HG03571 (cell line): ENCODE results near the gene RAD51C.
"Not testable (repeated sequence)": the region's sequence is repeated elsewhere in the genome, so short reads cannot be mapped to it uniquely, and the experiment has no call there.

ENCODE experiments used
- ATAC-seq: cut with Tn5 transposase; IDR thresholded peaks from one replicate; pipeline ENCODE4 v1.9.1; 2021; ENCODE audit not compliant: unreplicated experiment

Gene RAD51C

DNA sequence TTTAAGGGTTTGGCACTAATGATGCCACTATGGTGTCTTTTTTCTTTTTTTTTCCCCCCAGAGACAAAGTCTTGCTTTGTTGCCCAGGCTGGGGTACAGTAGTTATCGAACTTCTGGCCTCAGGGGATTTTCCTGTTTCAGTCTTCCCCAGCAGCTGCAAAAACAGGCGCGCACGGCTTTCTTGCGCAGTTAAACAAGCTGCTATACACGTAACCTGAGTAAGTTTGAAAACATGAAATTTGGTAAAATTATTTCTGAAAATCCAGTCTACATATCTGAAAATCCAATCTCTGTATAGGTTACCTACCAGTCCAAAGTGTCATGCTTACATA, 12.4 kb upstream of the RAD51C start:
- no peak for ATAC-seq

- no peak for ATAC-seq
Measured at GRCh38 chr17:58684003-58684402, 8.4 kb upstream of the RAD51C start.

- not testable (repeated sequence) for ATAC-seq
Measured at GRCh38 chr17:58684462-58684861, 7.9 kb upstream of the RAD51C start.

- ATAC-seq = no peak
Measured at GRCh38 chr17:58686980-58687379, 5.4 kb upstream of the RAD51C start.

DNA sequence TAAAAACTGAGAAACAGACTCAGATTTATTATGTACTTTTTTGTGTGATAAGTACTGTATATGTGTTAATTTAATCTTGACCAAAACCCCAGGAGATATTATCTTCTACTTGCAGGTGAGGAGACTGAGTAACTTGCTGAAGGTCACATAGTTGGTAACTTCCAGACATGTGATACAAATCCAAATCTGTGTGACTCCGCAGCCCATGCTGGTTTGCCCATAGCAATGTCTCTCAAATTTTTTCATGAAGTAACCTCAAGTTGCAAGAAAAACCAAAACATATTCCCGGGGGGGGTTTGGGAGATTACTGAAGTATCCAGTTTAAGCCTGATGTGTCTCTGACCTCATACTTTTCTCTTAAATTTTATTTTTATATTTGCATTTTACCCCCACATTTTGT, 3.9 kb upstream of the RAD51C start:
- ATAC-seq = no peak

GRCh38 chr17:58690033-58690432, 2.4 kb upstream of the RAD51C start:
- not testable (repeated sequence) for ATAC-seq

GRCh38 chr17:58691701-58692238, 632 bp upstream of the RAD51C start, which contains the start of gene TEX14:
TSS of gene TEX14 (minus strand) at chr17:58692045. CDS start at chr17:58652001, 40,044 bp downstream.
- no peak for ATAC-seq

- ATAC-seq = no peak
Measured at GRCh38 chr17:58693208-58693607, 806 bp downstream of the RAD51C start.

DNA sequence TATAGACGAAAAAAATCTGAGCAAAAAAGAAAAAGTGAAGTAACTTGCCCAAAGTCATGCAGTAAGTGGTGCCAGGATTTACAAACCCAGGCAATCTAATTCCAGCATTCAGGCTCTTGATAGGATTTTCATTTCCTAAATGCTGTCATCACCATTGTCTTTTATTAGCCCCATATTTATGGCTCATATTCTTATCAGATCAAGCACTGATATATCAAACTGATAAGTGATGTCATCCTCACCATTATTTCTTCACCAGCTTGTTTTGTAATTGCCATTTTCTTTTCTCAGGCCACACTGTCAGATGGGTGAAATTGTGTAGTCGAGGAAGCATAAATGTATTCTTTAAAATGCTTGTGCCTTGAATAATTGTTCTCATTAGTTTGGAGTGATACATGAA, 1.3 kb downstream of the RAD51C start:
- ATAC-seq = no peak

- no peak for ATAC-seq
Measured at GRCh38 chr17:58694302-58694701, 1.9 kb downstream of the RAD51C start.

GRCh38 chr17:58694826-58695225, 2.4 kb downstream of the RAD51C start:
- ATAC-seq = no peak

DNA sequence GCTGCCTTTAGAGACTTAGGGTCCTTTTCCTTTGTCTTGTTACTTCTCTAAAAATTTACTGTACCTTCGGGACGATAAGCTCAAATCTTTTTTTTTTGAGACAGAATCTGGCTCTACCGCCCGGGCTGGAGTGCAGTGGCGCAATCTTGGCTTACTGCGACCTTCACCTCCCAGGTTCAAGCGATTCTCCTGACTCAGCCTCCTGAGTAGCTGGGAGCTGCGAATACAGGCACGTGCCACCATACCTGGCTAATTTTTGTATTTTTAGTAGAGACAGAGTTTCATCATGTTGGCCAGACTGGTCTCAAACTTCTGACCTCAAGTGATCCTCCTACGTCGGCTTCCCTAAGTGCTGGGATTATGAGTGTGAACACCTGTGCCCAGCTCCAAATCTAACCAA, 7.4 kb downstream of the RAD51C start:
- ATAC-seq = no peak

DNA sequence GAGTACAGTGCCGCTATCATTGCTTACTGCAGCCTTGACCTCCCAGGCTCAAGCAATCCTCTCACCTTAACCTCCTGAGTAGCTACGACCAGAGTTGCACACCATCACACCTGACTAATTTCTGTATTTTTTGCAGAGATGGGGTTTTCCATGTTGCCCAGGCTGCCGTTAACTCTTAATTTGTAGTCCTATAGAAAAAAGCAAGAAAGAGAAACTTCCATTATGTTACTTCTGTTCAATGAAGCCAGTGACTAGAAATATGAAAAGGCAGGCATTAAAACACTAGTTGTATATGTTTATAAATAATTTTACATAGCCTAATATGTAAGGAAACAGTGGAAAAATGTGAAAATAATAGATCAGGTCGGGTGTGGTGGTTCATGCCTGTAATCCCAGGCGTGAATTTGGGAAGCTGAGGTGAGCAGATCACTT, 9.7 kb downstream of the RAD51C start:
- ATAC-seq = no peak

GRCh38 chr17:58702708-58703107, 10.3 kb downstream of the RAD51C start:
- ATAC-seq = no peak

DNA sequence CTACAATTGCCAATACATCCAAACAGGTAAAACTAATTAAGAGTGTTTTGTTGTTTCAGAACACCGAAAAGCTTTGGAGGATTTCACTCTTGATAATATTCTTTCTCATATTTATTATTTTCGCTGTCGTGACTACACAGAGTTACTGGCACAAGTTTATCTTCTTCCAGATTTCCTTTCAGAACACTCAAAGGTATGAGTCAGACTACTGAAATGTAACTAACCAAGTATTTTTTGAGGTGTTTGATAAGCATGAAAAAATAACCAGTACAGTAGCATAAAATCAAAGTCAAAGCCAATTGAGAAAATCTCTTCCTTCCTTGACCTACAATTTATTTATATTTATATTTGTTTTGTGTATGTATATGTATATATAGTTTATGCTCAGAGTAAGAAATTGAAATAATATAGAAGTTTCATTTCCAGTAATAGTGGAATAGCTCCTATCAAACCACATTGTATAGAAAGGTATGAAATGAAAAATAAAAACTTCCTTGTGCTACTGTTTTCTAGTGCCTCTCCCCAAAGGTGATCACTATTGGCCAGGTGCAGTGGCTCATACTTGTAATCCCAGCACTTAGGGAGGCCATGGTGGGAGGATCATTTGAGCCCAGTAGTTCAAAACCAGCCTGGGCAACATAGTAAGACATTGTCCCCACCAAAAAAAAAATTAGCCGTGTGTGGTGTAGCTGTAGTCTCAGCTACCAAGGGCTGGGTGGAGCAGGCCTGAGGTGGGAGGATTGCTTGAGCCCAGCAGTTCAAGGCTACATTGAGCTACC, 10.9 kb downstream of the RAD51C start:
- ATAC-seq = no peak

DNA sequence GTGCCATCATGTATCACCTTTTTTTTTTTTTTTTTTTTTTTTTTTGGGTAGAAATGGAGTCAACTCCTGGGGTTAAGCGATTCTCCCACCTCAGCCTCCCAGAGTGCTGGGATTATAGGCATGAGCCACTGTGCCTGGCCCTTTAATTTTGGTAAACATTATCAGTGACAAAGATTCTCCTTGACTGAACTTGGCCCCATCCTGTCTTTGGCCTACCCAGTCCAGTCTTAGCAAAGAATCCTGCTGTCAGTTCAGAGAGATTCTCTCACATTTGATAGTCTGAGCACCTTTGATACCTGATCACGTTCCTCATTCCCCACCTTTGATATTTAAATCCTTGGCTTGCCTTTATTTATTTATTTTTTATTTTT, 11.5 kb downstream of the RAD51C start:
- no peak for ATAC-seq

GRCh38 chr17:58706351-58707140, 14.1 kb downstream of the RAD51C start:
- ATAC-seq = no peak

DNA sequence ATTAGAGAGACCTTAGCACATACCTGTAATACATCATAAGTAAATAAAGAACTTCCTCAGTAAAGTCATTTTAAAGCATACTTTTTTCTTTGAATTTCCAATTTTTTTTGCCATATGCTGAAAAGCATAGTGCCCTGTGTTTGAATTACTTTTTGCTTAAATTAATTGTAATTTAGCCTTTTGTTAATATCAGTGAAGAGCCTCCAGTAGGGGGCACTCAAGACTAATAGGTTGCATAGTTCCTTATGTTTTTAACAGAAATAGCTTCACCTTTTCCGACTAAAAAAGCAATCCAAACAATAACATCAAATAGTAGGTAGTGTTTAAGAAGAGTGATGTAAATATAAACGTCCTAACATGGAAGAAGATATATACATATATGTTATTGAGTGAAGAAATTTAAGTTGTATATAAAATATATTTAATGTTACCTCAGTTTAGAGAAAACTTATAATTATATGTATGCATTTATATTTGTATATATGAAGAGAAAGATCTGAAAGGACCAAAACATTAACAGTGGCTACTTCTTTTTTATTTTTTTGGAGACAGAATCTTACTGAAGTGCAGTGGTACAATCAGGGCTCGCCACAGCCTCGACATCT, 18.6 kb downstream of the RAD51C start:
- no peak for ATAC-seq

GRCh38 chr17:58722274-58722673, 29.9 kb downstream of the RAD51C start:
- no peak for ATAC-seq

GRCh38 chr17:58722696-58723095, 30.3 kb downstream of the RAD51C start:
- no peak for ATAC-seq

DNA sequence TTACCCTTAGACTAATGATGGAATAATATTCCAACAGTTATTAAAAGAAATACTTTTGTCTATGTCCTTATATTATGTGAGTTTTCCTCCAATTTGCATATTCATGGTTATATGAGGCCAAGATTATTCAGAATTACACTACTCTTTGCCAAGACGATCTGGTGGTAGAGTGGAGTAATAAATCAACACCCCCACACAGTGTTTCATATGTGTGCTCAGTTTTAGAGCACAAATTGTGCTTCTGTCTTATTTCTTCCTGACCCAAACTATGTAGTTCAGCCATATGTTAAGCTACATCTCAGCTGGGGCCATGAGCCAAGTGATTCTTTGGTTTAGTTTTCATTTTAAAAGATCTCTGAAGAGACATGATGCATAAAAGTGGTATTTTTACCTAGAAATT, 36.4 kb downstream of the RAD51C start:
- no peak for ATAC-seq

GRCh38 chr17:58730937-58731336, 38.5 kb downstream of the RAD51C start:
- ATAC-seq = no peak
